ENCODE data around the gene KLK11.

KLK11 gene

GRCh38 chr19:51060336-51060735 lies 33.9 kb upstream of the KLK11 start:
- Histone ChIP-seq H3K4me1 (ENCODE audit: control insufficient read depth in 2 of 2, insufficient read depth in 2 of 2, low read length in 2 of 2) (no peaks in the 10 kb centered on the region), H3K9ac (ENCODE audit: low read depth in 1 of 2, low read length in 2 of 2) (no peak overlapping the region), H3K27me3 (ENCODE audit: control insufficient read depth in 2 of 2, insufficient read depth in 2 of 2, low read length in 2 of 2) (peaks cover 7 to 9% of the 10 kb centered on the region in 2 donors), H3K27ac (ENCODE audit: low read depth in 2 of 2, low read length in 2 of 2) (no peak overlapping the region), H3K4me3 (ENCODE audit: low read length in 2 of 2) (no peak overlapping the region), H3K36me3 (ENCODE audit: control insufficient read depth in 2 of 2, insufficient read depth in 2 of 2, low read length in 2 of 2) (no peaks in the 10 kb centered on the region), H3K9me3 (ENCODE audit: control insufficient read depth in 2 of 2, low read length in 2 of 2) (no peaks in the 10 kb centered on the region)

- Histone ChIP-seq H3K4me1 (ENCODE audit: control insufficient read depth in 2 of 2, insufficient read depth in 2 of 2, low read length in 2 of 2) (no peaks in the 10 kb centered on the region), H3K4me3 (ENCODE audit: low read length in 2 of 2) (no peak overlapping the region), H3K27ac (ENCODE audit: low read depth in 2 of 2, low read length in 2 of 2) (no peak overlapping the region), H3K36me3 (ENCODE audit: control insufficient read depth in 2 of 2, insufficient read depth in 2 of 2, low read length in 2 of 2) (no peaks in the 10 kb centered on the region), H3K9me3 (ENCODE audit: control insufficient read depth in 2 of 2, low read length in 2 of 2) (no peaks in the 10 kb centered on the region), H3K9ac (ENCODE audit: low read depth in 1 of 2, low read length in 2 of 2) (no peak overlapping the region), H3K27me3 (ENCODE audit: control insufficient read depth in 2 of 2, insufficient read depth in 2 of 2, low read length in 2 of 2) (peaks cover 3 to 9% of the 10 kb centered on the region in 2 donors)
These were observed 33.3 kb upstream of the KLK11 start for GRCh38 chr19:51059715-51060114.

- Histone ChIP-seq H3K27me3 (ENCODE audit: control insufficient read depth in 2 of 2, insufficient read depth in 2 of 2, low read length in 2 of 2) (peaks cover 0 to 2% of the 10 kb centered on the region in 2 donors), H3K4me3 (ENCODE audit: low read length in 2 of 2) (no peak overlapping the region), H3K36me3 (ENCODE audit: control insufficient read depth in 2 of 2, insufficient read depth in 2 of 2, low read length in 2 of 2) (no peaks in the 10 kb centered on the region), H3K27ac (ENCODE audit: low read depth in 2 of 2, low read length in 2 of 2) (no peak overlapping the region), H3K9me3 (ENCODE audit: control insufficient read depth in 2 of 2, low read length in 2 of 2) (no peaks in the 10 kb centered on the region), H3K9ac (ENCODE audit: low read depth in 1 of 2, low read length in 2 of 2) (no peak overlapping the region), H3K4me1 (ENCODE audit: control insufficient read depth in 2 of 2, insufficient read depth in 2 of 2, low read length in 2 of 2) (no peaks in the 10 kb centered on the region)
These were observed 29.4 kb upstream of the KLK11 start for GRCh38 chr19:51055866-51056265.

- Histone ChIP-seq H3K27me3 (ENCODE audit: control insufficient read depth in 2 of 2, insufficient read depth in 2 of 2, low read length in 2 of 2) (no peaks in the 10 kb centered on the region), H3K27ac (ENCODE audit: low read depth in 2 of 2, low read length in 2 of 2) (no peak overlapping the region), H3K9me3 (ENCODE audit: control insufficient read depth in 2 of 2, low read length in 2 of 2) (no peaks in the 10 kb centered on the region), H3K4me3 (ENCODE audit: low read length in 2 of 2) (no peak overlapping the region), H3K36me3 (ENCODE audit: control insufficient read depth in 2 of 2, insufficient read depth in 2 of 2, low read length in 2 of 2) (no peaks in the 10 kb centered on the region), H3K9ac (ENCODE audit: low read depth in 1 of 2, low read length in 2 of 2) (no peak overlapping the region), H3K4me1 (ENCODE audit: control insufficient read depth in 2 of 2, insufficient read depth in 2 of 2, low read length in 2 of 2) (no peaks in the 10 kb centered on the region)
These were observed 20.6 kb upstream of the KLK11 start for GRCh38 chr19:51047031-51047335.

- no peaks in the 10 kb centered on the region for H3K4me1 ChIP-seq (ENCODE audit: control insufficient read depth in 2 of 2, insufficient read depth in 2 of 2, low read length in 2 of 2)
- no peaks in the 10 kb centered on the region for H3K27me3 ChIP-seq (ENCODE audit: control insufficient read depth in 2 of 2, insufficient read depth in 2 of 2, low read length in 2 of 2)
- no peak overlapping the region for H3K4me3 ChIP-seq (ENCODE audit: low read length in 2 of 2)
- no peaks in the 10 kb centered on the region for H3K36me3 ChIP-seq (ENCODE audit: control insufficient read depth in 2 of 2, insufficient read depth in 2 of 2, low read length in 2 of 2)
- H3K27ac ChIP-seq (ENCODE audit: low read depth in 2 of 2, low read length in 2 of 2): no peak overlapping the region
- H3K9ac ChIP-seq (ENCODE audit: low read depth in 1 of 2, low read length in 2 of 2): no peak overlapping the region
- H3K9me3 ChIP-seq (ENCODE audit: control insufficient read depth in 2 of 2, low read length in 2 of 2): no peaks in the 10 kb centered on the region
These were observed 17.9 kb upstream of the KLK11 start for GRCh38 chr19:51044327-51044726.

GRCh38 chr19:51043497-51043896 lies 17.1 kb upstream of the KLK11 start:
- Histone ChIP-seq H3K9ac (ENCODE audit: low read depth in 1 of 2, low read length in 2 of 2) (no peak overlapping the region), H3K9me3 (ENCODE audit: control insufficient read depth in 2 of 2, low read length in 2 of 2) (no peaks in the 10 kb centered on the region), H3K27me3 (ENCODE audit: control insufficient read depth in 2 of 2, insufficient read depth in 2 of 2, low read length in 2 of 2) (no peaks in the 10 kb centered on the region), H3K27ac (ENCODE audit: low read depth in 2 of 2, low read length in 2 of 2) (no peak overlapping the region), H3K4me1 (ENCODE audit: control insufficient read depth in 2 of 2, insufficient read depth in 2 of 2, low read length in 2 of 2) (no peaks in the 10 kb centered on the region), H3K36me3 (ENCODE audit: control insufficient read depth in 2 of 2, insufficient read depth in 2 of 2, low read length in 2 of 2) (no peaks in the 10 kb centered on the region), H3K4me3 (ENCODE audit: low read length in 2 of 2) (no peak overlapping the region)

GRCh38 chr19:51040151-51040550 lies 13.7 kb upstream of the KLK11 start:
- Histone ChIP-seq H3K27me3 (ENCODE audit: control insufficient read depth in 2 of 2, insufficient read depth in 2 of 2, low read length in 2 of 2) (no peaks in the 10 kb centered on the region), H3K36me3 (ENCODE audit: control insufficient read depth in 2 of 2, insufficient read depth in 2 of 2, low read length in 2 of 2) (no peaks in the 10 kb centered on the region), H3K27ac (ENCODE audit: low read depth in 2 of 2, low read length in 2 of 2) (no peak overlapping the region), H3K9ac (ENCODE audit: low read depth in 1 of 2, low read length in 2 of 2) (no peak overlapping the region), H3K9me3 (ENCODE audit: control insufficient read depth in 2 of 2, low read length in 2 of 2) (no peaks in the 10 kb centered on the region), H3K4me1 (ENCODE audit: control insufficient read depth in 2 of 2, insufficient read depth in 2 of 2, low read length in 2 of 2) (no peaks in the 10 kb centered on the region), H3K4me3 (ENCODE audit: low read length in 2 of 2) (no peak overlapping the region)

GRCh38 chr19:51036519-51036918 lies 10.1 kb upstream of the KLK11 start:
- peaks cover 2 to 6% of the 10 kb centered on the region in 2 donors for H3K27me3 ChIP-seq (ENCODE audit: control insufficient read depth in 2 of 2, insufficient read depth in 2 of 2, low read length in 2 of 2)
- no peaks in the 10 kb centered on the region for H3K9me3 ChIP-seq (ENCODE audit: control insufficient read depth in 2 of 2, low read length in 2 of 2)
- no peak overlapping the region for H3K27ac ChIP-seq (ENCODE audit: low read depth in 2 of 2, low read length in 2 of 2)
- no peaks in the 10 kb centered on the region for H3K36me3 ChIP-seq (ENCODE audit: control insufficient read depth in 2 of 2, insufficient read depth in 2 of 2, low read length in 2 of 2)
- no peak overlapping the region for H3K4me3 ChIP-seq (ENCODE audit: low read length in 2 of 2)
- H3K9ac ChIP-seq (ENCODE audit: low read depth in 1 of 2, low read length in 2 of 2): no peak overlapping the region
- no peaks in the 10 kb centered on the region for H3K4me1 ChIP-seq (ENCODE audit: control insufficient read depth in 2 of 2, insufficient read depth in 2 of 2, low read length in 2 of 2)

GRCh38 chr19:51034704-51035103 lies 8.3 kb upstream of the KLK11 start, which contains the start of gene KLK12:
Gene KLK12 (minus strand): TSS chr19:51035002. CDS start chr19:51034621, 381 bp downstream.
- H3K4me1 ChIP-seq (ENCODE audit: control insufficient read depth in 2 of 2, insufficient read depth in 2 of 2, low read length in 2 of 2): no peaks in the 10 kb centered on the region
- H3K36me3 ChIP-seq (ENCODE audit: control insufficient read depth in 2 of 2, insufficient read depth in 2 of 2, low read length in 2 of 2): no peaks in the 10 kb centered on the region
- H3K4me3 ChIP-seq (ENCODE audit: low read length in 2 of 2): no peak within 1 kb of the TSS
- no peaks in the 10 kb centered on the region for H3K9me3 ChIP-seq (ENCODE audit: control insufficient read depth in 2 of 2, low read length in 2 of 2)
- peaks cover 2 to 6% of the 10 kb centered on the region in 2 donors for H3K27me3 ChIP-seq (ENCODE audit: control insufficient read depth in 2 of 2, insufficient read depth in 2 of 2, low read length in 2 of 2)
- H3K9ac ChIP-seq (ENCODE audit: low read depth in 1 of 2, low read length in 2 of 2): no peak within 1 kb of the TSS
- H3K27ac ChIP-seq (ENCODE audit: low read depth in 2 of 2, low read length in 2 of 2): no peak within 1 kb of the TSS

- Histone ChIP-seq H3K27ac (ENCODE audit: low read depth in 2 of 2, low read length in 2 of 2) (no peak overlapping the region), H3K27me3 (ENCODE audit: control insufficient read depth in 2 of 2, insufficient read depth in 2 of 2, low read length in 2 of 2) (peaks cover 2 to 9% of the 10 kb centered on the region in 2 donors), H3K9me3 (ENCODE audit: control insufficient read depth in 2 of 2, low read length in 2 of 2) (no peaks in the 10 kb centered on the region)
These were observed 5.4 kb upstream of the KLK11 start for GRCh38 chr19:51031880-51032225.

GRCh38 chr19:51031220-51031879 lies 4.9 kb upstream of the KLK11 start:
- no peaks in the 10 kb centered on the region for H3K9me3 ChIP-seq (ENCODE audit: control insufficient read depth in 2 of 2, low read length in 2 of 2)
- H3K27ac ChIP-seq (ENCODE audit: low read depth in 2 of 2, low read length in 2 of 2): no peak overlapping the region
- H3K9ac ChIP-seq (ENCODE audit: low read depth in 1 of 2, low read length in 2 of 2): no peak overlapping the region

More at GRCh38 chr19:51031880-51032225, 5.4 kb upstream of the KLK11 start:
- no peak overlapping the region for H3K9ac ChIP-seq (ENCODE audit: low read depth in 1 of 2, low read length in 2 of 2)
- no peaks in the 10 kb centered on the region for H3K4me1 ChIP-seq (ENCODE audit: control insufficient read depth in 2 of 2, insufficient read depth in 2 of 2, low read length in 2 of 2)
- H3K36me3 ChIP-seq (ENCODE audit: control insufficient read depth in 2 of 2, insufficient read depth in 2 of 2, low read length in 2 of 2): no peaks in the 10 kb centered on the region
- H3K4me3 ChIP-seq (ENCODE audit: low read length in 2 of 2): no peak overlapping the region

More at GRCh38 chr19:51031220-51031879, 4.9 kb upstream of the KLK11 start:
- H3K27me3 ChIP-seq (ENCODE audit: control insufficient read depth in 2 of 2, insufficient read depth in 2 of 2, low read length in 2 of 2): peaks cover 2 to 13% of the 10 kb centered on the region in 2 donors
- no peaks in the 10 kb centered on the region for H3K4me1 ChIP-seq (ENCODE audit: control insufficient read depth in 2 of 2, insufficient read depth in 2 of 2, low read length in 2 of 2)
- H3K4me3 ChIP-seq (ENCODE audit: low read length in 2 of 2): no peak overlapping the region
- no peaks in the 10 kb centered on the region for H3K36me3 ChIP-seq (ENCODE audit: control insufficient read depth in 2 of 2, insufficient read depth in 2 of 2, low read length in 2 of 2)
